ENCODE measurements around the gene KDM4E. TPM values are rescaled to one million over a fixed set of nuclear protein-coding genes. Genes with fewer than 3 reads are reported as not detected.

The KDM4E gene
- total and polyA plus RNA-seq, 10 of the 15 experiments (the other 5 are each of a cell fraction or from before 2014, with no cell fraction given): not detected

DNA sequence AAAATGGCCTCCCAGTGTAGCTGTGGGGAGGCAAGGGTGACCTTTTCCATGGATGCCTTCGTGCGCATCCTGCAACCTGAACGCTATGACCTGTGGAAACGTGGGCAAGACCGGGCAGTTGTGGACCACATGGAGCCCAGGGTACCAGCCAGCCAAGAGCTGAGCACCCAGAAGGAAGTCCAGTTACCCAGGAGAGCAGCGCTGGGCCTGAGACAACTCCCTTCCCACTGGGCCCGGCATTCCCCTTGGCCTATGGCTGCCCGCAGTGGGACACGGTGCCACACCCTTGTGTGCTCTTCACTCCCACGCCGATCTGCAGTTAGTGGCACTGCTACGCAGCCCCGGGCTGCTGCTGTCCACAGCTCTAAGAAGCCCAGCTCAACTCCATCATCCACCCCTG is 26.8 kb upstream of the KDM4E start (continued):
- TF ChIP-seq, protein P1, sequence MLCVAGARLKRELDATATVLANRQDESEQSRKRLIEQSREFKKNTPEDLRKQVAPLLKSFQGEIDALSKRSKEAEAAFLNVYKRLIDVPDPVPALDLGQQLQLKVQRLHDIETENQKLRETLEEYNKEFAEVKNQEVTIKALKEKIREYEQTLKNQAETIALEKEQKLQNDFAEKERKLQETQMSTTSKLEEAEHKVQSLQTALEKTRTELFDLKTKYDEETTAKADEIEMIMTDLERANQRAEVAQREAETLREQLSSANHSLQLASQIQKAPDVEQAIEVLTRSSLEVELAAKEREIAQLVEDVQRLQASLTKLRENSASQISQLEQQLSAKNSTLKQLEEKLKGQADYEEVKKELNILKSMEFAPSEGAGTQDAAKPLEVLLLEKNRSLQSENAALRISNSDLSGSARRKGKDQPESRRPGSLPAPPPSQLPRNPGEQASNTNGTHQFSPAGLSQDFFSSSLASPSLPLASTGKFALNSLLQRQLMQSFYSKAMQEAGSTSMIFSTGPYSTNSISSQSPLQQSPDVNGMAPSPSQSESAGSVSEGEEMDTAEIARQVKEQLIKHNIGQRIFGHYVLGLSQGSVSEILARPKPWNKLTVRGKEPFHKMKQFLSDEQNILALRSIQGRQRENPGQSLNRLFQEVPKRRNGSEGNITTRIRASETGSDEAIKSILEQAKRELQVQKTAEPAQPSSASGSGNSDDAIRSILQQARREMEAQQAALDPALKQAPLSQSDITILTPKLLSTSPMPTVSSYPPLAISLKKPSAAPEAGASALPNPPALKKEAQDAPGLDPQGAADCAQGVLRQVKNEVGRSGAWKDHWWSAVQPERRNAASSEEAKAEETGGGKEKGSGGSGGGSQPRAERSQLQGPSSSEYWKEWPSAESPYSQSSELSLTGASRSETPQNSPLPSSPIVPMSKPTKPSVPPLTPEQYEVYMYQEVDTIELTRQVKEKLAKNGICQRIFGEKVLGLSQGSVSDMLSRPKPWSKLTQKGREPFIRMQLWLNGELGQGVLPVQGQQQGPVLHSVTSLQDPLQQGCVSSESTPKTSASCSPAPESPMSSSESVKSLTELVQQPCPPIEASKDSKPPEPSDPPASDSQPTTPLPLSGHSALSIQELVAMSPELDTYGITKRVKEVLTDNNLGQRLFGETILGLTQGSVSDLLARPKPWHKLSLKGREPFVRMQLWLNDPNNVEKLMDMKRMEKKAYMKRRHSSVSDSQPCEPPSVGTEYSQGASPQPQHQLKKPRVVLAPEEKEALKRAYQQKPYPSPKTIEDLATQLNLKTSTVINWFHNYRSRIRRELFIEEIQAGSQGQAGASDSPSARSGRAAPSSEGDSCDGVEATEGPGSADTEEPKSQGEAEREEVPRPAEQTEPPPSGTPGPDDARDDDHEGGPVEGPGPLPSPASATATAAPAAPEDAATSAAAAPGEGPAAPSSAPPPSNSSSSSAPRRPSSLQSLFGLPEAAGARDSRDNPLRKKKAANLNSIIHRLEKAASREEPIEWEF (IDR thresholded peaks at IDR 0.05; ENCODE audit: insufficient replicate concordance, low read depth, low read length): no peak
- no peak for TF ChIP-seq NFIC (IDR thresholded peaks at IDR 0.05; ENCODE audit: low read depth, low read length)

DNA sequence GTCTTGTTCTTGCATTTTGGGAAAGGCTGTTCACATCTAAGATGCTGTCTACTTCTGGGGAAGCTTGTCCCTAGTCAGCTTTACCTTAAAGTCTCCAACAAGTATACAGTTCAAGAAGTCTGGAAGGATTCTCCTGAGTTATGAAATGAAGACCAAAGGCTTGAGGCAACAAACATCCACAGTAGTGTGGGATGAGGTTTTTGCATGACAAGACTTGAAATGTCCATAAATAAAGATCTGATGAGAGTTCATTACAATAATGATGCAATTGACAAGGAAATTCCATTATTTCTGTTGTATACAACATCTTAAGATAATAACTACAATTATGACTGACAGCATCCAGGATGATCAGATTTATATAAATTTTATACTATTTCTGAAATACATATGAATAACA is 21.3 kb upstream of the KDM4E start:
- in situ Hi-C loops (cut with MboI): no loop called here
- BruUV-seq (replicated peaks): no TSS peak
- Histone ChIP-seq H4K20me1 (ENCODE audit: control insufficient read depth, insufficient read depth) (no peaks in the 10 kb centered on the region), H3K79me2 (ENCODE audit: control insufficient read depth, insufficient read depth, low read length) (no peaks in the 10 kb centered on the region), H3K9me3 (replicated peaks; ENCODE audit: control insufficient read depth, insufficient read depth, low read length) (no peaks in the 10 kb centered on the region), H3K4me2 (ENCODE audit: control insufficient read depth, insufficient read depth) (no peak overlapping the region), H3K4me1 (ENCODE audit: control insufficient read depth, insufficient read depth, low read length) (no peaks in the 10 kb centered on the region), H3K36me3 (ENCODE audit: control insufficient read depth in 2 of 2, insufficient read depth in 2 of 2, low read length in 1 of 2) (no peaks in the 10 kb centered on the region), H3K27me3 (replicated peaks in 1 of 2; ENCODE audit: control insufficient read depth in 2 of 2, insufficient read depth in 2 of 2, low read length in 1 of 2) (no peaks in the 10 kb centered on the region; a peak in 1 of 4 replicates), H2AFZ (ENCODE audit: control insufficient read depth, low read depth, low read length) (no peak overlapping the region), H3K27ac (ENCODE audit: control insufficient read depth, insufficient read depth) (no peak overlapping the region), H3K9ac (ENCODE audit: control insufficient read depth, insufficient read depth, low read length) (no peak overlapping the region), H3K4me3 (no peak overlapping the region)
- intact Hi-C loops (cut with micrococcal nuclease; ENCODE audit: unreplicated experiment): no loop called here
- ChIA-PET SMC1A (ENCODE audit: uncharacterized antibody, unreplicated experiment) (no interaction called here), CTCF (no interaction called here), RAD21 (ENCODE audit: unreplicated experiment) (no interaction called here), POLR2A (no interaction called here)
- FAIRE-seq (no peak), ATAC-seq (no peak), DNase-seq (ENCODE audit: low read depth, low spot score) (no peak)
- TF ChIP-seq, protein P2, sequence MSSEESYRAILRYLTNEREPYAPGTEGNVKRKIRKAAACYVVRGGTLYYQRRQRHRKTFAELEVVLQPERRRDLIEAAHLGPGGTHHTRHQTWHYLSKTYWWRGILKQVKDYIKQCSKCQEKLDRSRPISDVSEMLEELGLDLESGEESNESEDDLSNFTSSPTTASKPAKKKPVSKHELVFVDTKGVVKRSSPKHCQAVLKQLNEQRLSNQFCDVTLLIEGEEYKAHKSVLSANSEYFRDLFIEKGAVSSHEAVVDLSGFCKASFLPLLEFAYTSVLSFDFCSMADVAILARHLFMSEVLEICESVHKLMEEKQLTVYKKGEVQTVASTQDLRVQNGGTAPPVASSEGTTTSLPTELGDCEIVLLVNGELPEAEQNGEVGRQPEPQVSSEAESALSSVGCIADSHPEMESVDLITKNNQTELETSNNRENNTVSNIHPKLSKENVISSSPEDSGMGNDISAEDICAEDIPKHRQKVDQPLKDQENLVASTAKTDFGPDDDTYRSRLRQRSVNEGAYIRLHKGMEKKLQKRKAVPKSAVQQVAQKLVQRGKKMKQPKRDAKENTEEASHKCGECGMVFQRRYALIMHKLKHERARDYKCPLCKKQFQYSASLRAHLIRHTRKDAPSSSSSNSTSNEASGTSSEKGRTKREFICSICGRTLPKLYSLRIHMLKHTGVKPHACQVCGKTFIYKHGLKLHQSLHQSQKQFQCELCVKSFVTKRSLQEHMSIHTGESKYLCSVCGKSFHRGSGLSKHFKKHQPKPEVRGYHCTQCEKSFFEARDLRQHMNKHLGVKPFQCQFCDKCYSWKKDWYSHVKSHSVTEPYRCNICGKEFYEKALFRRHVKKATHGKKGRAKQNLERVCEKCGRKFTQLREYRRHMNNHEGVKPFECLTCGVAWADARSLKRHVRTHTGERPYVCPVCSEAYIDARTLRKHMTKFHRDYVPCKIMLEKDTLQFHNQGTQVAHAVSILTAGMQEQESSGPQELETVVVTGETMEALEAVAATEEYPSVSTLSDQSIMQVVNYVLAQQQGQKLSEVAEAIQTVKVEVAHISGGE (CRISPR knock-in tag; IDR thresholded peaks at IDR 0.05): no peak
- no peak for TF ChIP-seq JUNB (IDR thresholded peaks at IDR 0.05)
- no peak for TF ChIP-seq SREBF2 (IDR thresholded peaks at IDR 0.05; ENCODE audit: low read length)
- no peak for TF ChIP-seq STAT1 (conservative IDR thresholded peaks at IDR 0.05)
- no peak for TF ChIP-seq CHD1 (IDR thresholded peaks at IDR 0.05; ENCODE audit: low read depth, low read length)

Data from GM12878 (cell line).